ENCODE measurements around the gene KCND3.

The KCND3 gene

GRCh38 chr1:111988743-111989453 lies 570 bp downstream of the KCND3 start:
- no peak for DNase-seq (ENCODE audit: low spot score)

GRCh38 chr1:111988377-111988742 lies 1.1 kb downstream of the KCND3 start:
- DNase-seq (ENCODE audit: low spot score), result no peak

- DNase-seq (ENCODE audit: low spot score), result no peak
These were observed 2.0 kb downstream of the KCND3 start for GRCh38 chr1:111987502-111987901.

GRCh38 chr1:111983500-111983899 lies 6.0 kb downstream of the KCND3 start:
- no peak for DNase-seq (ENCODE audit: low spot score)

DNA sequence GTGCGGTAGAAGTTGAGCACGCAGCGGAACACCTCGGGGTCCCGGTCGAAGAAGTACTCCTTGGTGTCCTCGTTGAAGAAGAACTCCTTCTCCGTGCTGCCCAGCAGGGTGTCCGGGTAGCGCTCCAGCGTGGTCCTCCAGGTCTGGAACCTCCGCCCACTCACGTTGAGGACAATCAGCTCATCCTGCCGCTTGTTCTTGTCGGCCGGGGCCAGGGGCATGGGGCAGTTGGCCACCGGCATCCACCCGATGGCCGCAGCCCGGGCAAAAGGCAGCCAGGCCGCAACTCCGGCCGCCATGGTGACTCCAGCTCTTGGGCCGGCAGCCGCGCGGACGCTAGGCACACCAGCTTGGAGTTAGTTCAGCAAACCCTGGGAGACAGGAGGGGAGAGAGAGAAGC lies 7.0 kb downstream of the KCND3 start:
- no peak for DNase-seq (ENCODE audit: low spot score)

GRCh38 chr1:111981871-111982270 lies 7.6 kb downstream of the KCND3 start:
- DNase-seq (ENCODE audit: low spot score), result no peak

GRCh38 chr1:111981090-111981489 lies 8.4 kb downstream of the KCND3 start:
- no peak for DNase-seq (ENCODE audit: low spot score)

GRCh38 chr1:111980686-111981085 lies 8.8 kb downstream of the KCND3 start:
- no peak for DNase-seq (ENCODE audit: low spot score)

DNA sequence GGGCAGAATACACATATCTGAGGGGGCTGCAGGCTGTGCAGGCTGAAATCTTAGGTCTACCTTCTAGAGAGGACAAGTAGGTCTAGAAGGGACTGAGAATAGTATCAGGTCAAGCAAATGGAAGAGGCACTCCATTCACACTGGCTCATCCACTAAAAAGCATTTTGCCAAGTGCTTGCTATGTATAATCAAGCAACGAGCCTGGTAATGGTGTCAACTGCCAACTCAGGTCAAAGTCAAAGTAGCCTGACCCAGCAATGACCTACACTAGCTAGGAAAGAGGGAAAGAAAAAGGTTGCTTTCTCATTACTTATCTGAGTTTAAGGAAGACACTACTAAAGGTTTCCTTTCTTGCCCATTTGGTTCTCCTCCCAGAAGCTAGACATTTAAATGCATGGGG lies 10.8 kb downstream of the KCND3 start:
- no peak for DNase-seq (ENCODE audit: low spot score)

DNA sequence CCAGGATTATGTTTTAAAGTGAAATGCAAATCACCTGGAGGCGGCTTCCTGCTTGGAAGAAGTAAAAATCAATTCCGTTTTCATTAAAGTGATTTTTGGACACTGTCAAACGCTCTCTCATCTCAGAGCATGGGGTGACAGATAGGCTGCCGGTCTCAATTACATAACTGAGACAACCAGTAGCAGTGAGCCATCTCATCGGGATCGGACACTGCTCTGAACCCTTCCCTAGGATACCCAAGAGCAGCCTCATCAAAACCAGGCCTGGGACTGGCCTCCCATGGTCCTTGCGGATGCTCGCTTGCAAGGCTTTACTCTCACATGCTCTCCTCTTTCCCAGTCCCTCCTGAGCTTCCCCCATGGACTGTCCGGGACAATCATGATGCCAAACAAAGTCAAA lies 12.1 kb downstream of the KCND3 start:
- DNase-seq (ENCODE audit: low spot score), result no peak

GRCh38 chr1:111976842-111977241 lies 12.6 kb downstream of the KCND3 start:
- no peak for DNase-seq (ENCODE audit: low spot score)

- no peak for DNase-seq (ENCODE audit: low spot score)
These were observed 13.1 kb downstream of the KCND3 start for GRCh38 chr1:111976332-111976731.

DNA sequence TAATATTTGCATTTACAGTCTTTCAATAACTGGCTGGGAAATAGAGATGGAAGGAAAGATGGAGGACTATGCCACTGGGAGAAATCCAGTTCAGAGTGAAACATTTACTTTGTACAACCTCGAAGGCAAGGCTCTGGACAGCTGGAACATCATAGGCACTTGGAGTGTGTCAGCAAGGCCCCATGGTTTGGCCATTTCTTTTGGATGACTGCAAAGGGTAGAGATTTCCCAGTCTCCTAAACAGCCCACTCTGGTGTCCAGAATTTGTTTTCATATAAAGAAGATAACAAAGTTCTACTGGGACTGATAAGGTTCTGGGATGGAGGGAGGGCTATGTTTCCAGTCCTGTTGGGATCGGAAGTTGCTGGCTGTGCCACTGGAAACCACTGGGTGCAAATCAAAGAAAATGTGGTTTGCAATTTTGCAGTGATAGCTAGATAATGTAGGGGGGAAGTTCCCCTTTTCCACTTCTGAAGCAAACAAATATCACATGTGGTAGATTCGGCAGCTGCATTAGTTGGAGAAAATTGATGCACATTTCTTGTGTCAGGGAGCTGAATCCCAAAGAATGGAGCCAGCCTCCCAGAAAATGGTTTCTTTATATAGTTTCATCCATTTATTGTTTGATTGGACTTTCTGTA lies 16.2 kb downstream of the KCND3 start:
- no peak for DNase-seq (ENCODE audit: low spot score)

GRCh38 chr1:111971396-111971795 lies 18.1 kb downstream of the KCND3 start:
- DNase-seq (ENCODE audit: low spot score), result no peak

DNA sequence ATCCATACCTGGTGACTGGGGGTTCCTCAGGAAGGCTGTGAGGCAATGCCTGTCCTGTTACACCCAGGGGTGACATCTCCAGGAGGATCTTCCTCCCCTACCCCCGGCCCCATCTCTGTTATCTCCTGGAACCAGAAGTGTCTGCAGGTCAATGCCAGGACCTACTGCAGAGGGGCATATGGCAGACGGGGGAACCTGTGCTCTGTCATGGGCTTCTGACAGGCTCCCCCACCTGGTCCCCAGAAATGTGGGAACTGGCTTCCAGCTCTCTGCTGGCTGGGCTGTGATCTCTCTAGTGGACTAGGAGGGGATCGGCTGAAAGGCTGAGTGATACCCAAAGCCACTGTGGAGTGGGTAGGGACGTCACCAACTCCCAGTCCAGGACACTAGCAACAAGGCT lies 21.0 kb downstream of the KCND3 start:
- no peak for DNase-seq (ENCODE audit: low spot score)

DNA sequence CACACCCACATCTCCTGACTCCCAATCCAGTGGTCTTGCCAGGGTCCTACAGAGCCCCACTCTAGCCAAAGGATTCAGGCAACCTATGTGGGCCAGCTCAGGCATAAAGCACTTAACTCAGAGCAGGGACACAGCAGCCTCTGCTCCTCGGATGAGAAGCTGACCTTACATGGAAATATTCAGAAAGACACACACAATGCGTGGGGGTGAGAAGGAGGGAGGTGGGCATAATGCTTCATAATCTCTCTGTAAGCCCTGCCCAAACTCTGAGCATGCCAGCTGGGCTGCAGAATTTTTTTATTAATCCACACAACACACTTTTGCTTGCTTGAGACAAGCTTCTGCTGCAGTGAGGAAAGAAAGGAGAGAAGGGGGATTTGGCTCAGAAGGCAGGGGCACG lies 21.6 kb downstream of the KCND3 start:
- DNase-seq (ENCODE audit: low spot score), result no peak

DNA sequence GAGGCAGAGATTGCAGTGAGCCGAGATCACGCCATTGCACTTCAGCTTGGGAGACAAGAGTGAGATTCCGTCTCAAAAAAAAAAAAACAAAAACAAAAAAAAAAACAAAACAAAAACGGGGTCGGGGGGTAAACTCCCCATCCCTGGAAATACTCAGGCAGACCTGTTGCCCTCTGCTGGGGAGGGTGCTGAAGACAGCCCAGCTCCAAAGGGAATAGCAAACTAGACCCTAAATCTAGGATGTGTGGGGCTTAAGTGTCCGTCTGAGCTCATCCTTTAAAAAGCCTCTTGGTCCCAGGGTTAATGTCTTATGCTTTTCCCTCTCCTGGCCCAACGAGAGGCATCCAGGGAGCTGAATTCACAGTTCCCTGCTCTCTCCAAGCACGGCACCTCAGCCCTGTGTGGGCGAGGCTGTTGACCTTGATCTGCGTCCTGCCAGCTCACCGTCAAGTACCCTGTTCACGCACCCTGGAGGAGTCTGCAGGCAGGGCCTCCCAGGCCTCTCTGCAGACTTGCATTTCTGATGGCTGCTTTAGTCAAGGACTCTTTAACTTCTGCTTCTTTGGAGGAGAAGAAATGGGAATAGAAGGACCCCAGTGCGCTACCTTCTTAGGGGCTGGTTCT lies 22.3 kb downstream of the KCND3 start:
- DNase-seq (ENCODE audit: low spot score), result no peak

GRCh38 chr1:111965781-111966443 lies 23.6 kb downstream of the KCND3 start:
- DNase-seq (ENCODE audit: low spot score), result no peak

- no peak for DNase-seq (ENCODE audit: low spot score)
These were observed 25.3 kb downstream of the KCND3 start for GRCh38 chr1:111963985-111964738.

DNA sequence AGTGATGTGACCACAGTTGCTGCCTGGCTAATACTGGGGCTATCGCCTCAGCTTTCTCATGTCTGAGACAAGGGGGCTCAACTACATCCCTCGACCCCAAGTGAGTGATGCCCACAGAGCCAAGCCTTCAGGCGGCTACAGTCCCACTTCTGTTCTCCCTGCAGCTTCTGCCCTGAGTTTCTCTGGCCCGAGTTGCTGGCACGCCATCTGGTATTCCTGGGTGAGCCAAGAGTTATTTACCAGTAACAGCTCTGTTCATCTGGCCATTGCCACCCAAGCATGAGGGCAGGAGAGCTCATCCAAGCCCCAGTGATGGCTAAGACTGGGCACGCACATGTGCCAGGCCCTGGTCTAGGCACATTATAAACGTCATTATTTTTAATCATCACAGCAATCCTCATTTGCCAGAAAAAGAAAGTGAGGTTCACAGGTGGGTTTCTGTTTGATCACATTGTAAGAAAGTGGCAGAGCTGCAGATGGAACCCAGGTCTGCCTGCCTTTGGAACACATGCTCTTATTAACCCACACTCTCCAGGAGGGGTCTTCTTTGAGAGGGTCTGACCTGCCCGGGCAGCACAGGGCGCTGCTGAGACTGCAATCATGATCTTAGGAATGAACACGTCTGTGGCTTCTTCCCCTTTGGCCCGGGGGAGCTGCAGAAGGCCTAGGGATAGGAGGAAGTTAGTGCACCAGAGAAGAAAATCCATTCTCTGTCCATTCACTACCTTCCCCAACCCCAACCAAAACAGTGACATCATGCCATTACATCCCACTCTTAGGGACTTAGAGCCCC lies 27.5 kb downstream of the KCND3 start:
- DNase-seq (ENCODE audit: low spot score), result no peak

- no peak for DNase-seq (ENCODE audit: low spot score)
These were observed 28.5 kb downstream of the KCND3 start for GRCh38 chr1:111961016-111961415.

DNA sequence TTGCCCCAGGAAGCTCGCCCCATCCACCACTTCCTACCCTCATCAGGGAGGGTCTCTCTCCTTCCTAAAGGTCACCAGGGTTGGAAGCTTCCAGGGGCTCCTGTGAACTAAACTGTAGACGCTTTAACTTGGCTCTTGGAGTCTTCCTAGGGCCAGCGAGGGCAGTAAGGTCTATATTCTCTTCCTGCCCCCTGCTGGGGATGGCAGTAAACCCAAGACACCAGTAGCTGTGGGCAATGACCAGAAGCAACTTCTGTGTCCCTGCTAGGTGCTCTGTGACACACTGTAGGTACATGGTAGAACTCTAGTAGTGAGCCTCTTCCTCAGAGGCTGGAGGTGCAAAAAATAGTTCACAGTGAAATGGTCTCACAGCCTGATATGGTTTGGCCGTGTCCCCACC lies 30.0 kb downstream of the KCND3 start:
- no peak for DNase-seq (ENCODE audit: low spot score)
